Endothelial cell of umbilical vein (primary cell): ENCODE data around the gene BMAL2. TPM values are rescaled to one million over a fixed set of nuclear protein-coding genes. Genes with fewer than 3 reads are reported as not detected.

Experiments
- BruUV-seq: library from RNA; stranded (reverse); fragments of 400-500 nt; replicated peaks from 2 replicates; lab custom pipeline; 2021; lab: Mats Ljungman, UMichigan
- CTCF ChIA-PET: fragments of 300-600, 350-600 bp; sonication (Branson Sonifier 250); formaldehyde crosslinking; loops from one replicate; lab custom pipeline; 2021; ENCODE audit warnings: antibody characterized with exemption, inconsistent platforms; lab: Charles Lee
- POLR2A ChIA-PET: fragments of 300-600, 350-600 bp; sonication (Branson Sonifier 250); formaldehyde crosslinking; loops from one replicate; lab custom pipeline; 2021; ENCODE audit warnings: antibody characterized with exemption, inconsistent platforms; lab: Charles Lee
- DNase-seq: peaks from one replicate; pipeline ENCODE4 v3.0.0-alpha.2; 2011; ENCODE audit warnings: low read depth, low spot score
- FAIRE-seq: peaks from 2 replicates; lab custom pipeline; 2011; peaks lifted over from hg19 to GRCh38; lab: Jason Lieb, UNC
- H2AFZ ChIP-seq: 2 replicates; pipeline ENCODE4 v1.6.0; 2012; ENCODE audit warnings: low read depth, low read length, control low read depth, inconsistent platforms
- H3K27ac ChIP-seq: 2 replicates; pipeline ENCODE4 v1.5.1; 2011; ENCODE audit warnings: low read depth, mild to moderate bottlenecking, control low read depth, low read length, moderate library complexity; ENCODE audit not compliant: insufficient read depth
- H3K27me3 ChIP-seq, 2 experiments: 2 replicates each; pipeline versions ENCODE4 v1.6.0 to v1.6.1; 2011; ENCODE audit warnings: low read length in 2 of 2, mixed read lengths in 1 of 2; ENCODE audit not compliant: control insufficient read depth in 2 of 2, insufficient read depth in 2 of 2
- H3K36me3 ChIP-seq, 2 experiments: 2 replicates in 1 of 2; 3 replicates in 1 of 2; pipeline ENCODE4 v1.5.1; 2011; ENCODE audit warnings: low read length in 2 of 2, mild to moderate bottlenecking in 1 of 2, moderate library complexity in 1 of 2; ENCODE audit not compliant: control insufficient read depth in 2 of 2, insufficient read depth in 2 of 2; ENCODE audit errors: extremely low read depth in 1 of 2
- H3K4me1 ChIP-seq: 3 replicates; pipeline ENCODE4 v1.5.1; 2011; ENCODE audit warnings: mild to moderate bottlenecking, low read length; ENCODE audit not compliant: control insufficient read depth, insufficient read depth; ENCODE audit errors: extremely low read depth
- H3K4me2 ChIP-seq: 2 replicates; pipeline ENCODE4 v1.6.1; 2011; ENCODE audit warnings: low read length, control low read depth, mixed read lengths; ENCODE audit not compliant: insufficient read depth
- H3K4me3 ChIP-seq, 3 experiments: fragments of 200-600 bp in 1 of 3; sonication (generic), shearing (Covaris generic) in 1 of 3; replicated peaks in 1 of 3; 2 replicates each; pipeline ENCODE4 v1.5.1; 2011 to 2016; ENCODE audit warnings: control low read depth in 3 of 3, low read length in 3 of 3, mild to moderate bottlenecking in 2 of 3, inconsistent platforms in 1 of 3, low read depth in 1 of 3, moderate library complexity in 1 of 3; ENCODE audit not compliant: insufficient read depth in 1 of 3
- H3K79me2 ChIP-seq: 2 replicates; pipeline ENCODE4 v1.6.0; 2012; ENCODE audit warnings: low read length, inconsistent platforms; ENCODE audit not compliant: control insufficient read depth, insufficient read depth
- H3K9ac ChIP-seq: replicated peaks from 2 replicates; pipeline ENCODE3; 2011; ENCODE audit warnings: low read length, control low read depth; ENCODE audit not compliant: insufficient read depth; ENCODE audit errors: extremely low read depth
- H3K9me1 ChIP-seq: replicated peaks from 3 replicates; pipeline ENCODE4 v1.6.0; 2011; ENCODE audit warnings: mild to moderate bottlenecking, low read length; ENCODE audit not compliant: control insufficient read depth, insufficient read depth; ENCODE audit errors: extremely low read depth
- H3K9me3 ChIP-seq: replicated peaks from 2 replicates; pipeline ENCODE4 v1.5.1; 2012; ENCODE audit warnings: low read length, inconsistent platforms; ENCODE audit not compliant: control insufficient read depth, insufficient read depth
- H4K20me1 ChIP-seq: replicated peaks from 2 replicates; pipeline ENCODE3; 2011; ENCODE audit warnings: mild to moderate bottlenecking, low read length; ENCODE audit not compliant: control insufficient read depth, insufficient read depth; ENCODE audit errors: extremely low read depth
- CTCF ChIP-seq, 2 donors: IDR thresholded peaks; 1 replicate in 1 of 2; 2 replicates in 1 of 2; pipeline ENCODE4 v1.5.1; 2011; ENCODE audit warnings: low read length in 2 of 2, mild to moderate bottlenecking in 2 of 2, moderate library complexity in 2 of 2, control low read depth in 1 of 2, inconsistent platforms in 1 of 2, low read depth in 1 of 2; ENCODE audit not compliant: insufficient read depth in 1 of 2; ENCODE audit errors: extremely low read depth in 1 of 2
- EZH2 ChIP-seq: IDR thresholded peaks from 2 replicates; pipeline ENCODE4 v1.6.1; 2012; ENCODE audit warnings: borderline replicate concordance, low read depth, mild to moderate bottlenecking, moderate library complexity, low read length, inconsistent platforms; ENCODE audit not compliant: severe bottlenecking
- FOS ChIP-seq: IDR thresholded peaks from 2 replicates; pipeline ENCODE4 v1.6.1; 2011; ENCODE audit warnings: mild to moderate bottlenecking, low read length, moderate library complexity, borderline replicate concordance; ENCODE audit not compliant: insufficient read depth
- GATA2 ChIP-seq: IDR thresholded peaks from 2 replicates; pipeline ENCODE4 v1.7.0; 2011; ENCODE audit warnings: low read depth, mild to moderate bottlenecking, moderate library complexity, mixed read lengths, low read length; ENCODE audit not compliant: insufficient read length, insufficient read depth
- JUN ChIP-seq: IDR thresholded peaks from 2 replicates; pipeline ENCODE4 v1.6.1; 2011; ENCODE audit warnings: borderline replicate concordance, low read depth; ENCODE audit not compliant: insufficient read length, insufficient read depth
- MAX ChIP-seq: IDR thresholded peaks from 2 replicates; pipeline ENCODE4 v1.6.1; 2011; ENCODE audit not compliant: insufficient read depth, insufficient read length
- MYC ChIP-seq: IDR thresholded peaks from one replicate; pipeline ENCODE4 v1.6.1; 2011; ENCODE audit warnings: mild to moderate bottlenecking, low read depth, low read length
- POLR2A ChIP-seq: IDR thresholded peaks from 2 replicates; pipeline ENCODE4 v1.6.1; 2012; ENCODE audit warnings: low read depth, mild to moderate bottlenecking, control low read depth, low read length
- POLR2AphosphoS5 ChIP-seq: IDR thresholded peaks from 2 replicates; pipeline ENCODE4 v1.6.1; 2012; ENCODE audit warnings: low read depth, mild to moderate bottlenecking, control low read depth, low read length, moderate library complexity; ENCODE audit not compliant: insufficient read depth
- dilution Hi-C: fragments of 300-500 bp; cut with MboI; formaldehyde crosslinking; loops from one replicate; pipeline ENCODE4 v1.15.0; 2019; ENCODE audit warnings: low sequenced_read_pairs; ENCODE audit not compliant: extremely low pct_ligation_motif_present
- intact Hi-C: fragments of 100-400 bp; cut with micrococcal nuclease; formaldehyde crosslinking; loops from one replicate; pipeline ENCODE4 v1.10.0; 2022
- polyA plus RNA-seq, 4 experiments: library from polyadenylated mRNA; depleted of rRNA in 3 of 4; stranded (reverse) in 3 of 4; unstranded in 1 of 4; fragments of >200 nt; gene quantifications; 2 replicates each; pipeline versions ENCODE4 v1.2.1 to v1.2.3, GENCODE V29; 2011 to 2012; ENCODE audit warnings: missing spikeins in 1 of 4
- total RNA-seq: library from RNA; stranded (reverse); gene quantifications from 2 replicates; pipeline ENCODE4 v1.2.3, GENCODE V29; 2021

BMAL2 gene
- total and polyA plus RNA-seq, 2 donors (not counting 3 experiments of a cell fraction or from before 2014, with no cell fraction given) = 5.9 to 33.3 TPM

GRCh38 chr12:27338473-27338872, 5.8 kb downstream of the BMAL2 start:
- intact Hi-C loops = no loop called here
- Histone ChIP-seq H3K36me3 (no peaks in the 10 kb centered on the region), H4K20me1 (no peaks in the 10 kb centered on the region), H3K9me3 (no peaks in the 10 kb centered on the region), H3K27me3 (no peaks in the 10 kb centered on the region), H3K4me2 (no peak overlapping the region), H3K9ac (no peak overlapping the region), H2AFZ (no peak overlapping the region), H3K27ac (no peak overlapping the region), H3K79me2 (peaks cover 84% of the 10 kb centered on the region), H3K4me1 (peaks cover 19% of the 10 kb centered on the region), H3K4me3 (no peak overlapping the region), H3K9me1 (no peaks in the 10 kb centered on the region)
- ChIA-PET CTCF (no interaction called here), POLR2A (no interaction called here)
- no peak for FAIRE-seq
- no peak for DNase-seq
- dilution Hi-C loops = no loop called here
- TF ChIP-seq GATA2 (no peak), CTCF (IDR thresholded peaks at IDR 0.05; ENCODE audit: extremely low read depth in 1 of 2, insufficient read depth in 1 of 2, low read depth in 1 of 2, low read length in 2 of 2) (no peak), JUN (no peak), FOS (no peak), EZH2 (no peak), POLR2AphosphoS5 (no peak), MAX (no peak), POLR2A (no peak), MYC (no peak)
- BruUV-seq = no TSS peak
